CD14-positive monocyte (primary cell): Measurements from ENCODE around the gene RAB1B. TPM values are rescaled to one million over a fixed set of nuclear protein-coding genes. Genes with fewer than 3 reads are reported as not detected.

Experiments used
- DNase-seq, 3 donors: peaks; one replicate each; pipeline ENCODE4 v3.0.0-alpha.2; 2011 to 2022
- H2AFZ ChIP-seq: 2 replicates; pipeline ENCODE4 v1.6.0; 2012; ENCODE audit warnings: mild to moderate bottlenecking, low read depth, low read length, inconsistent platforms; ENCODE audit not compliant: insufficient read depth, poor library complexity, severe bottlenecking
- H3K27ac ChIP-seq, 2 donors: 1 replicate in 1 of 2; 2 replicates in 1 of 2; pipeline ENCODE4 v1.5.1; 2012 to 2013; ENCODE audit warnings: low read length in 2 of 2, control low read depth in 1 of 2, inconsistent platforms in 1 of 2, low read depth in 1 of 2, mild to moderate bottlenecking in 1 of 2
- H3K27me3 ChIP-seq, 2 donors: one replicate each; pipeline versions ENCODE4 v1.6.0 to v1.6.1; 2011 to 2013; ENCODE audit warnings: low read length in 2 of 2; ENCODE audit not compliant: control insufficient read depth in 2 of 2, insufficient read depth in 2 of 2
- H3K36me3 ChIP-seq, 2 donors: replicated peaks in 1 of 2; 1 replicate in 1 of 2; 2 replicates in 1 of 2; pipeline versions ENCODE4 v1.5.1 to v1.6.1; 2012 to 2013; ENCODE audit warnings: low read length in 2 of 2, control low read depth in 1 of 2, inconsistent platforms in 1 of 2, mild to moderate bottlenecking in 1 of 2; ENCODE audit not compliant: insufficient read depth in 2 of 2, control insufficient read depth in 1 of 2
- H3K4me1 ChIP-seq, 2 donors: 1 replicate in 1 of 2; 2 replicates in 1 of 2; pipeline versions ENCODE4 v1.5.1 to v1.6.1; 2012 to 2013; ENCODE audit warnings: low read length in 2 of 2, control low read depth in 1 of 2, inconsistent platforms in 1 of 2, mild to moderate bottlenecking in 1 of 2, moderate library complexity in 1 of 2; ENCODE audit not compliant: insufficient read depth in 2 of 2, control insufficient read depth in 1 of 2
- H3K4me2 ChIP-seq: replicated peaks from 2 replicates; pipeline ENCODE3; 2012; ENCODE audit warnings: low read length, moderate library complexity, mild to moderate bottlenecking; ENCODE audit not compliant: poor library complexity, severe bottlenecking; ENCODE audit errors: extremely low read depth
- H3K4me3 ChIP-seq, 3 experiments: fragments of 200-600 bp in 1 of 3; sonication (generic) in 1 of 3; replicated peaks in 1 of 3; 1 replicate in 2 of 3; 2 replicates in 1 of 3; pipeline ENCODE4 v1.5.1; 2011 to 2013; ENCODE audit warnings: low read length in 3 of 3, mild to moderate bottlenecking in 3 of 3, control low read depth in 2 of 3, low read depth in 2 of 3, inconsistent platforms in 1 of 3, moderate library complexity in 1 of 3
- H3K79me2 ChIP-seq: 2 replicates; pipeline ENCODE4 v1.6.0; 2012; ENCODE audit warnings: mild to moderate bottlenecking, control low read depth, inconsistent platforms, low read length, moderate library complexity; ENCODE audit not compliant: insufficient read depth
- H3K9ac ChIP-seq: 2 replicates; pipeline ENCODE4 v1.6.0; 2017; ENCODE audit warnings: low read length, mild to moderate bottlenecking; ENCODE audit not compliant: insufficient read depth, poor library complexity, severe bottlenecking
- H3K9me3 ChIP-seq, 2 donors: replicated peaks in 1 of 2; 1 replicate in 1 of 2; 2 replicates in 1 of 2; pipeline versions ENCODE4 v1.5.1 to v1.6.1; 2012 to 2013; ENCODE audit warnings: low read length in 2 of 2, control low read depth in 1 of 2; ENCODE audit not compliant: control insufficient read depth in 1 of 2, insufficient read depth in 1 of 2
- H4K20me1 ChIP-seq: 2 replicates; pipeline ENCODE4 v1.6.0; 2012; ENCODE audit warnings: mild to moderate bottlenecking, low read length, control low read depth, moderate library complexity; ENCODE audit not compliant: insufficient read depth
- H3K27ac Mint-ChIP-seq, 7 donors: one replicate each; pipeline ENCODE4 v1.8.0; 2020; ENCODE audit warnings: mild to moderate bottlenecking in 7 of 7, mixed read lengths in 7 of 7, moderate library complexity in 6 of 7, inconsistent platforms in 2 of 7
- H3K27me3 Mint-ChIP-seq, 3 donors: one replicate each; pipeline ENCODE4 v1.8.0; 2021 to 2022; ENCODE audit warnings: low read depth in 3 of 3, mild to moderate bottlenecking in 3 of 3, mixed read lengths in 3 of 3, moderate library complexity in 3 of 3, inconsistent platforms in 1 of 3
- H3K36me3 Mint-ChIP-seq, 2 donors: one replicate each; pipeline ENCODE4 v1.8.0; 2020; ENCODE audit warnings: mixed read lengths in 2 of 2, inconsistent platforms in 1 of 2, mild to moderate bottlenecking in 1 of 2
- H3K4me1 Mint-ChIP-seq: one replicate; pipeline ENCODE4 v1.8.0; 2020; ENCODE audit warnings: mild to moderate bottlenecking, mixed read lengths
- H3K4me3 Mint-ChIP-seq, 2 donors: one replicate each; pipeline ENCODE4 v1.8.0; 2020; ENCODE audit warnings: mild to moderate bottlenecking in 2 of 2, mixed read lengths in 2 of 2, moderate library complexity in 1 of 2
- H3K9me3 Mint-ChIP-seq, 7 donors: one replicate each; pipeline ENCODE4 v1.8.0; 2020 to 2022; ENCODE audit warnings: mixed read lengths in 7 of 7, mild to moderate bottlenecking in 6 of 7, moderate library complexity in 6 of 7, inconsistent platforms in 2 of 7
- CTCF ChIP-seq: fragments of 200-600 bp; IDR thresholded peaks from one replicate; pipeline ENCODE4 v1.8.0; 2022; ENCODE audit warnings: antibody characterized with exemption, mild to moderate bottlenecking
- WGBS: methylation state at CpG from one replicate; pipeline ENCODE4 v1.1.5; 2013; ENCODE audit warnings: missing lambda C conversion rate; ENCODE audit not compliant: insufficient coverage; 5-methylcytosine and 5-hydroxymethylcytosine counted together
- intact Hi-C, 2 donors: fragments of 100-400 bp; cut with micrococcal nuclease; formaldehyde crosslinking; loops; one replicate each; pipeline versions ENCODE4 v1.15.0 to v1.15.1; 2023
- polyA plus RNA-seq, 3 donors: library from polyadenylated mRNA; depleted of rRNA in 1 of 3; unstranded in 2 of 3; stranded (reverse) in 1 of 3; fragments of 300-500 nt in 2 of 3; fragments of >200 nt in 1 of 3; fragmentation: Illumina TruSeq in 2 of 3; gene quantifications; 1 replicate in 2 of 3; 2 replicates in 1 of 3; pipeline ENCODE4 v1.2.3, GENCODE V29; 2012 to 2021

RAB1B gene
- polyA plus RNA-seq, 3 donors, result 17.9 to 90.5 (median 18.8) TPM

GRCh38 chr11:66265531-66266377, 2.7 kb upstream of the RAB1B start:
- Histone ChIP-seq H3K4me1 (peaks cover 26 to 34% of the 10 kb centered on the region in 2 donors), H3K27ac (no peak overlapping the region), H4K20me1 (peaks cover 21% of the 10 kb centered on the region), H3K27me3 (no peaks in the 10 kb centered on the region), H2AFZ (no peak overlapping the region), H3K9ac (no peak overlapping the region), H3K9me3 (no peaks in the 10 kb centered on the region), H3K36me3 (peaks cover 0 to 6% of the 10 kb centered on the region in 2 donors), H3K79me2 (peaks cover 22% of the 10 kb centered on the region), H3K4me2 (no peak overlapping the region), H3K4me3 (no peak overlapping the region)
- over 99% methylated on average over 17 of the region's 26 CpGs for WGBS
- no peak overlapping the region for H3K4me3 Mint-ChIP-seq
- DNase-seq, result no peak
- TF ChIP-seq CTCF, result no peak
- peaks cover 0 to 6% (median 4%) of the 10 kb centered on the region in 3 donors for H3K27me3 Mint-ChIP-seq
- H3K27ac Mint-ChIP-seq, result no peak overlapping the region
- H3K36me3 Mint-ChIP-seq, result peaks cover 6 to 7% of the 10 kb centered on the region in 2 donors
- no peaks in the 10 kb centered on the region for H3K9me3 Mint-ChIP-seq
- H3K4me1 Mint-ChIP-seq, result peaks cover 30% of the 10 kb centered on the region
- intact Hi-C loops, result no loop called here

GRCh38 chr11:66266378-66267038, 1.9 kb upstream of the RAB1B start:
- no peak for DNase-seq
- H3K4me3 Mint-ChIP-seq, result peak overlapping the region; percentile 93 to 98
- intact Hi-C loops, result no loop called here
- no peaks in the 10 kb centered on the region for H3K9me3 Mint-ChIP-seq
- H3K36me3 Mint-ChIP-seq, result peaks cover 7 to 10% of the 10 kb centered on the region in 2 donors
- Histone ChIP-seq H3K79me2 (peaks cover 29% of the 10 kb centered on the region), H3K27ac (no peak overlapping the region), H3K4me3 (peak overlapping the region in 1 of 3 experiments; percentile 99), H3K27me3 (no peaks in the 10 kb centered on the region), H3K9ac (no peak overlapping the region), H2AFZ (peak overlapping the region; percentile 83), H3K9me3 (no peaks in the 10 kb centered on the region), H4K20me1 (peaks cover 29% of the 10 kb centered on the region), H3K4me1 (peaks cover 26 to 35% of the 10 kb centered on the region in 2 donors), H3K4me2 (peak overlapping the region; percentile 97), H3K36me3 (peaks cover 0 to 10% of the 10 kb centered on the region in 2 donors)
- TF ChIP-seq CTCF, result no peak
- no peak overlapping the region for H3K27ac Mint-ChIP-seq
- WGBS, result 92% methylated on average over 17 of the region's 20 CpGs
- H3K27me3 Mint-ChIP-seq, result peaks cover 0 to 4% (median 3%) of the 10 kb centered on the region in 3 donors
- peaks cover 31% of the 10 kb centered on the region for H3K4me1 Mint-ChIP-seq
